B cell (primary cell): ENCODE data around the gene GHRL. TPM values are rescaled to one million over a fixed set of nuclear protein-coding genes. Genes with fewer than 3 reads are reported as not detected.

Experiments
- ATAC-seq: fragments of 200-7000 bp; cut with Tn5 transposase; one replicate; pipeline ENCODE4 v1.10.0; 2021; ENCODE audit warnings: low read depth, mild to moderate bottlenecking, moderate number of reproducible peaks, moderate library complexity
- CTCF ChIA-PET: fragments of 350-600 bp; sonication (Branson Sonifier 250); formaldehyde crosslinking; loops from one replicate; lab custom pipeline; 2021; ENCODE audit warnings: antibody characterized with exemption, inconsistent platforms; lab: Charles Lee
- POLR2A ChIA-PET: fragments of 350-600 bp; sonication (Branson Sonifier 250); formaldehyde crosslinking; loops from one replicate; lab custom pipeline; 2021; ENCODE audit warnings: antibody characterized with exemption; lab: Charles Lee
- DNase-seq: peaks from one replicate; pipeline ENCODE4 v3.0.0; 2013
- H2AFZ ChIP-seq: 2 replicates; pipeline ENCODE4 v1.6.1; 2012; ENCODE audit warnings: mild to moderate bottlenecking, low read depth, low read length; ENCODE audit not compliant: insufficient read depth, poor library complexity, severe bottlenecking
- H3K27ac ChIP-seq, 2 donors: 1 replicate in 1 of 2; 2 replicates in 1 of 2; pipeline ENCODE4 v1.5.1; 2012 to 2013; ENCODE audit warnings: low read length in 2 of 2, mild to moderate bottlenecking in 2 of 2, moderate library complexity in 1 of 2
- H3K27me3 ChIP-seq, 4 experiments: fragments of 200-600 bp in 1 of 4; sonication (generic) in 1 of 4; replicated peaks in 1 of 4; 1 replicate in 2 of 4; 2 replicates in 2 of 4; pipeline versions ENCODE4 v1.6.1 to v1.7.0; 2013 to 2016; ENCODE audit warnings: low read length in 3 of 4, mild to moderate bottlenecking in 2 of 4, mixed read lengths in 1 of 4, moderate library complexity in 1 of 4; ENCODE audit not compliant: insufficient read depth in 4 of 4, control insufficient read depth in 3 of 4; ENCODE audit errors: control extremely low read depth in 1 of 4
- H3K36me3 ChIP-seq, 2 experiments: replicated peaks in 1 of 2; 1 replicate in 1 of 2; 2 replicates in 1 of 2; pipeline versions ENCODE4 v1.6.1 to v1.7.1; 2013; ENCODE audit warnings: low read length in 1 of 2; ENCODE audit not compliant: insufficient read depth in 2 of 2, control insufficient read depth in 1 of 2; ENCODE audit errors: control extremely low read depth in 1 of 2, extremely low read depth in 1 of 2
- H3K4me1 ChIP-seq, 2 donors: fragments of 200-600 bp in 1 of 2; sonication (generic) in 1 of 2; 1 replicate in 1 of 2; 2 replicates in 1 of 2; pipeline versions ENCODE4 v1.5.1 to v1.6.1; 2013 to 2017; ENCODE audit warnings: low read length in 2 of 2; ENCODE audit not compliant: control insufficient read depth in 2 of 2, insufficient read depth in 2 of 2
- H3K4me2 ChIP-seq: replicated peaks from 2 replicates; pipeline ENCODE3; 2012; ENCODE audit warnings: mild to moderate bottlenecking, low read depth, low read length; ENCODE audit not compliant: poor library complexity, severe bottlenecking
- H3K4me3 ChIP-seq, 5 experiments: fragments of 200-600 bp in 1 of 5; sonication (generic) in 1 of 5; 1 replicate in 3 of 5; 2 replicates in 2 of 5; pipeline versions ENCODE4 v1.5.1 to v1.7.0; 2011 to 2016; ENCODE audit warnings: low read length in 4 of 5, mild to moderate bottlenecking in 4 of 5, low read depth in 2 of 5, control low read depth in 1 of 5, moderate library complexity in 1 of 5; ENCODE audit not compliant: insufficient read depth in 1 of 5; ENCODE audit errors: control extremely low read depth in 1 of 5, extremely low read depth in 1 of 5
- H3K79me2 ChIP-seq: fragments of 200-600 bp; sonication (generic); one replicate; pipeline ENCODE4 v1.6.0; 2016; ENCODE audit warnings: low read length; ENCODE audit not compliant: control insufficient read depth, insufficient read depth
- H3K9ac ChIP-seq: fragments of 200-600 bp; sonication (generic); 2 replicates; pipeline ENCODE4 v1.6.1; 2017; ENCODE audit warnings: mild to moderate bottlenecking, low read length, moderate library complexity
- H3K9me3 ChIP-seq, 3 donors: one replicate each; pipeline versions ENCODE4 v1.6.1 to v1.7.1; 2013; ENCODE audit warnings: low read length in 2 of 3; ENCODE audit not compliant: control insufficient read depth in 2 of 3, insufficient read depth in 1 of 3; ENCODE audit errors: control extremely low read depth in 1 of 3
- H4K20me1 ChIP-seq: 2 replicates; pipeline ENCODE4 v1.6.0; 2012; ENCODE audit warnings: mild to moderate bottlenecking, low read length; ENCODE audit not compliant: insufficient read depth, control insufficient read depth, poor library complexity, severe bottlenecking
- H3K27ac Mint-ChIP-seq: one replicate; pipeline ENCODE4 v1.8.0; 2021; ENCODE audit warnings: mixed read lengths
- H3K27me3 Mint-ChIP-seq: one replicate; pipeline ENCODE4 v1.8.0; 2021; ENCODE audit warnings: mixed read lengths
- H3K4me1 Mint-ChIP-seq: one replicate; pipeline ENCODE4 v1.8.0; 2021; ENCODE audit warnings: mixed read lengths
- H3K4me3 Mint-ChIP-seq: one replicate; pipeline ENCODE4 v1.8.0; 2021; ENCODE audit warnings: mixed read lengths
- H3K9me3 Mint-ChIP-seq: one replicate; pipeline ENCODE4 v1.8.0; 2022; ENCODE audit warnings: mixed read lengths; ENCODE audit not compliant: insufficient read depth
- CTCF ChIP-seq: fragments of 200-600 bp; IDR thresholded peaks from one replicate; pipeline ENCODE4 v1.8.0; 2022; ENCODE audit warnings: antibody characterized with exemption, mild to moderate bottlenecking
- EZH2 ChIP-seq: IDR thresholded peaks from 2 replicates; pipeline ENCODE4 v1.6.1; 2012; ENCODE audit warnings: borderline replicate concordance, low read depth, mild to moderate bottlenecking, moderate library complexity, low read length; ENCODE audit not compliant: insufficient read depth, poor library complexity, severe bottlenecking
- WGBS: methylation state at CpG from one replicate; pipeline ENCODE4 v1.1.5; 2013; ENCODE audit warnings: missing lambda C conversion rate; ENCODE audit not compliant: insufficient coverage; 5-methylcytosine and 5-hydroxymethylcytosine counted together
- intact Hi-C: fragments of 100-400 bp; cut with micrococcal nuclease; formaldehyde crosslinking; loops from one replicate; pipeline ENCODE4 v1.10.0; 2022
- polyA plus RNA-seq: library from polyadenylated mRNA; depleted of rRNA; stranded (reverse); fragments of >200 nt; gene quantifications from 2 replicates; pipeline ENCODE4 v1.2.3, GENCODE V29; 2012
- total RNA-seq, 2 donors: library from RNA; stranded (reverse); fragments of 120-200 nt in 1 of 2; gene quantifications; 1 replicate in 1 of 2; 2 replicates in 1 of 2; pipeline versions ENCODE4 v1.2.3 to v1.2.4, GENCODE V29; 2013 to 2022

The GHRL gene
- total and polyA plus RNA-seq, 2 donors (not counting 1 experiment from before 2014, with no cell fraction given): 2.8 to 3.0 TPM

- ATAC-seq (peak; percentile 14), DNase-seq (no peak)
- H3K27me3 Mint-ChIP-seq: no peaks in the 10 kb centered on the region
- H3K79me2 ChIP-seq: peaks cover 8% of the 10 kb centered on the region
- H3K4me3 ChIP-seq: no peak overlapping the region
- CTCF ChIA-PET: interaction anchor here (0.6 kb wide), 2 partner anchors 11 to 115 kb away, joined by 3 to 4 read pairs; no protein-coding TSS in a partner anchor
- peaks cover 0 to 13% of the 10 kb centered on the region in 2 donors for H3K4me1 ChIP-seq
- peaks cover 11% of the 10 kb centered on the region for H3K4me1 Mint-ChIP-seq
- no peak overlapping the region for H2AFZ ChIP-seq
- no peaks in the 10 kb centered on the region for H3K27me3 ChIP-seq
- H3K9me3 ChIP-seq: no peaks in the 10 kb centered on the region
- peaks cover 22% of the 10 kb centered on the region for H4K20me1 ChIP-seq
- H3K27ac Mint-ChIP-seq: no peak overlapping the region
- no peak overlapping the region for H3K4me2 ChIP-seq
- 100% methylated on average over 4 of the region's 5 CpGs for WGBS
- intact Hi-C loops: no loop called here
- no peaks in the 10 kb centered on the region for H3K9me3 Mint-ChIP-seq
- H3K36me3 ChIP-seq: peaks cover 0 to 63% of the 10 kb centered on the region in 2 experiments
- H3K9ac ChIP-seq: no peak overlapping the region
- H3K27ac ChIP-seq: no peak overlapping the region
- POLR2A ChIA-PET: no interaction called here
- TF ChIP-seq CTCF: no peak
- TF ChIP-seq EZH2: no peak
- H3K4me3 Mint-ChIP-seq: no peak overlapping the region
Observed at GRCh38 chr3:10280177-10280529, 12.6 kb downstream of the GHRL start.

- Histone ChIP-seq H3K9me3 (no peaks in the 10 kb centered on the region), H3K4me3 (no peak overlapping the region), H3K4me2 (no peak overlapping the region), H3K9ac (no peak overlapping the region), H2AFZ (no peak overlapping the region), H3K79me2 (peaks cover 13% of the 10 kb centered on the region), H4K20me1 (peaks cover 27% of the 10 kb centered on the region), H3K27me3 (no peaks in the 10 kb centered on the region), H3K36me3 (peaks cover 0 to 63% of the 10 kb centered on the region in 2 experiments), H3K4me1 (peaks cover under 1 to 8% of the 10 kb centered on the region in 2 donors), H3K27ac (no peak overlapping the region)
- H3K27me3 Mint-ChIP-seq: no peaks in the 10 kb centered on the region
- no peak for ATAC-seq
- TF ChIP-seq CTCF: no peak
- no peak for TF ChIP-seq EZH2
- 95% methylated on average over 8 of the region's 13 CpGs for WGBS
- H3K27ac Mint-ChIP-seq: no peak overlapping the region
- no peak for DNase-seq
- H3K4me3 Mint-ChIP-seq: no peak overlapping the region
- intact Hi-C loops: no loop called here
- H3K9me3 Mint-ChIP-seq: no peaks in the 10 kb centered on the region
- H3K4me1 Mint-ChIP-seq: peaks cover 8% of the 10 kb centered on the region
- ChIA-PET POLR2A (no interaction called here), CTCF (interaction anchor here (0.6 kb wide), 1 partner anchor 10 kb away, joined by 3 read pairs; no protein-coding TSS in a partner anchor)
Observed at GRCh38 chr3:10279384-10280176, 13.2 kb downstream of the GHRL start.
